NCI-H2107 treated with DMSO at 0.1 percent for 48 hours (cell line): ENCODE measurements around the gene SELENOT.
"Not testable (repeated sequence)": the region's sequence is repeated elsewhere in the genome, so short reads cannot be mapped to it uniquely, and the experiment has no call there.

ENCODE experiments used
- DNase-seq: peaks from one replicate; lab custom pipeline; 2025; ENCODE audit not compliant: unreplicated experiment; lab: John Stamatoyannopoulos, UW

SELENOT gene

GRCh38 chr3:150603153-150603979, at the start of gene SELENOT:
Gene SELENOT (plus strand): TSS chr3:150603321. CDS start chr3:150603363, 42 bp downstream.
- peak; percentile 92 for DNase-seq

GRCh38 chr3:150555859-150556436, 47.2 kb upstream of the SELENOT start:
- no peak for DNase-seq

- no peak for DNase-seq
Measured at GRCh38 chr3:150556792-150557191, 46.3 kb upstream of the SELENOT start.

GRCh38 chr3:150557725-150558124, 45.4 kb upstream of the SELENOT start:
- DNase-seq, result no peak

GRCh38 chr3:150564243-150564642, 38.9 kb upstream of the SELENOT start:
- no peak for DNase-seq

- no peak for DNase-seq
Measured at GRCh38 chr3:150567328-150567727, 35.8 kb upstream of the SELENOT start.

- DNase-seq, result no peak
Measured at GRCh38 chr3:150577855-150578254, 25.3 kb upstream of the SELENOT start.

- no peak for DNase-seq
Measured at GRCh38 chr3:150581174-150581573, 21.9 kb upstream of the SELENOT start.

- DNase-seq, result no peak
Measured at GRCh38 chr3:150582620-150583019, 20.5 kb upstream of the SELENOT start.

GRCh38 chr3:150583028-150583427, 20.1 kb upstream of the SELENOT start:
- no peak for DNase-seq

GRCh38 chr3:150588027-150588830, 14.9 kb upstream of the SELENOT start:
- no peak for DNase-seq

- no peak for DNase-seq
Measured at GRCh38 chr3:150589759-150590158, 13.4 kb upstream of the SELENOT start.

- no peak for DNase-seq
Measured at GRCh38 chr3:150594150-150594549, 9.0 kb upstream of the SELENOT start.

- DNase-seq, result no peak
Measured at GRCh38 chr3:150597646-150598045, 5.5 kb upstream of the SELENOT start.

- no peak for DNase-seq
Measured at GRCh38 chr3:150599611-150600297, 3.4 kb upstream of the SELENOT start.

- not testable (repeated sequence) for DNase-seq
Measured at GRCh38 chr3:150600647-150601530, 2.2 kb upstream of the SELENOT start.

GRCh38 chr3:150602426-150603152, 532 bp upstream of the SELENOT start:
- DNase-seq, result no peak

GRCh38 chr3:150603980-150604319, 829 bp downstream of the SELENOT start:
- DNase-seq, result no peak

GRCh38 chr3:150605998-150606641, 3.0 kb downstream of the SELENOT start:
- DNase-seq, result no peak
